Uterus (tissue), 4 donors: ENCODE data around the gene PSMD14. TPM values are rescaled to one million over a fixed set of nuclear protein-coding genes. Genes with fewer than 3 reads are reported as not detected.

Source experiments
- DNase-seq, 2 donors: peaks; one replicate each; pipeline ENCODE4 v3.0.0-alpha.2; 2019 to 2020
- H3K27ac ChIP-seq, 2 donors: fragments of 200-600 bp; sonication (generic); 1 replicate in 1 of 2; 2 replicates in 1 of 2; pipeline ENCODE4 v1.5.1; 2016 to 2018
- H3K27me3 ChIP-seq, 2 donors: fragments of 200-600 bp; sonication (generic); one replicate each; pipeline ENCODE4 v1.5.1; 2018 to 2019; ENCODE audit warnings: control low read depth in 1 of 2
- H3K36me3 ChIP-seq, 2 donors: fragments of 200-600 bp; sonication (generic); one replicate each; pipeline ENCODE4 v1.5.1; 2019; ENCODE audit warnings: control low read depth in 1 of 2
- H3K4me1 ChIP-seq, 2 donors: fragments of 200-600 bp; sonication (generic); one replicate each; pipeline ENCODE4 v1.5.1; 2018 to 2019; ENCODE audit warnings: control low read depth in 1 of 2
- H3K4me3 ChIP-seq, 2 donors: fragments of 200-600 bp; sonication (generic); 1 replicate in 1 of 2; 2 replicates in 1 of 2; pipeline ENCODE4 v1.5.1; 2018 to 2019; ENCODE audit warnings: mild to moderate bottlenecking in 1 of 2
- H3K9me3 ChIP-seq, 2 donors: fragments of 200-600 bp; sonication (generic); one replicate each; pipeline ENCODE4 v1.5.1; 2019; ENCODE audit warnings: control low read depth in 1 of 2
- POLR2A ChIP-seq, 2 donors: fragments of 450-650 bp; IDR thresholded peaks; one replicate each; pipeline ENCODE4 v1.6.1; 2016; ENCODE audit warnings: antibody characterized with exemption in 2 of 2, mild to moderate bottlenecking in 1 of 2, moderate library complexity in 1 of 2
- intact Hi-C: fragments of 100-400 bp; cut with DNase I; formaldehyde crosslinking; loops from one replicate; pipeline ENCODE4 v1.15.1; 2023; ENCODE audit warnings: low total_unique reads
- total RNA-seq, 4 donors: library from RNA; depleted of rRNA in 3 of 4; stranded (reverse); fragments of >200 nt in 3 of 4; gene quantifications; one replicate each; pipeline versions ENCODE4 v1.1.0 to v1.2.4, GENCODE V29; 2014 to 2023
- TF ChIP-seq, protein P1 (sequence below), 4 experiments: fragments of 200-600 bp in 2 of 4; fragments of 450-650 bp in 2 of 4; sonication (generic) in 2 of 4; IDR thresholded peaks; one replicate each; pipeline ENCODE4 v1.5.1; 2016 to 2019; ENCODE audit warnings: antibody characterized with exemption in 4 of 4, mild to moderate bottlenecking in 2 of 4, moderate library complexity in 1 of 4
- donor health status: DM: yes; HTN: yes; CAD: no.

The PSMD14 gene
- total RNA-seq, 4 donors from 2014 or later: 6.8 to 69.2 (median 14.6) TPM

DNA sequence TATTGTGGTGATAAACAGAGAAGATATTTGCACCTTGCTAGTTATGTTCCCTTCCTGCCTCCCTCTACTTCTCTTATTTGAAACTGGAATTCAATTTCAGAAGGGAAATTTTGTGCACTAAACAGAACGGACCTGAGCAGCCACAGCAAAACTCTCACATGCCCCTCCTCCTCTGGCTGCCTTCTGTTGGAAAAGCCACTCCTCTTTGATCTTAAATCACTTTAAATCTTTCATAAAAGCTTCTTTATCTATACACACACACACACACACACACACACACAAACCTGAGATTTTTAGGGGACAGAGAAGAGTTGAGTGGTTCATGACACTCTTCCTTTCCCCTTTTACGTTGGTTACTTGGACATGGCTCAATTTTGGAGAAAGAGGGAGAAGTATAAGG lies 113.5 kb downstream of the PSMD14 start:
- Histone ChIP-seq H3K27ac (no peak overlapping the region), H3K4me3 (no peak overlapping the region), H3K27me3 (peaks cover 7 to 89% of the 10 kb centered on the region in 2 donors), H3K9me3 (no peaks in the 10 kb centered on the region), H3K36me3 (no peaks in the 10 kb centered on the region), H3K4me1 (peaks cover 0 to 10% of the 10 kb centered on the region in 2 donors)
- TF ChIP-seq, protein P1, sequence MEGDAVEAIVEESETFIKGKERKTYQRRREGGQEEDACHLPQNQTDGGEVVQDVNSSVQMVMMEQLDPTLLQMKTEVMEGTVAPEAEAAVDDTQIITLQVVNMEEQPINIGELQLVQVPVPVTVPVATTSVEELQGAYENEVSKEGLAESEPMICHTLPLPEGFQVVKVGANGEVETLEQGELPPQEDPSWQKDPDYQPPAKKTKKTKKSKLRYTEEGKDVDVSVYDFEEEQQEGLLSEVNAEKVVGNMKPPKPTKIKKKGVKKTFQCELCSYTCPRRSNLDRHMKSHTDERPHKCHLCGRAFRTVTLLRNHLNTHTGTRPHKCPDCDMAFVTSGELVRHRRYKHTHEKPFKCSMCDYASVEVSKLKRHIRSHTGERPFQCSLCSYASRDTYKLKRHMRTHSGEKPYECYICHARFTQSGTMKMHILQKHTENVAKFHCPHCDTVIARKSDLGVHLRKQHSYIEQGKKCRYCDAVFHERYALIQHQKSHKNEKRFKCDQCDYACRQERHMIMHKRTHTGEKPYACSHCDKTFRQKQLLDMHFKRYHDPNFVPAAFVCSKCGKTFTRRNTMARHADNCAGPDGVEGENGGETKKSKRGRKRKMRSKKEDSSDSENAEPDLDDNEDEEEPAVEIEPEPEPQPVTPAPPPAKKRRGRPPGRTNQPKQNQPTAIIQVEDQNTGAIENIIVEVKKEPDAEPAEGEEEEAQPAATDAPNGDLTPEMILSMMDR (IDR thresholded peaks at IDR 0.05): no peak
- TF ChIP-seq POLR2A (IDR thresholded peaks at IDR 0.05): no peak
- intact Hi-C loops: no loop called here
- DNase-seq: no peak

- Histone ChIP-seq H3K4me3 (no peak overlapping the region), H3K9me3 (no peaks in the 10 kb centered on the region), H3K36me3 (no peaks in the 10 kb centered on the region), H3K27me3 (peaks cover 2 to 87% of the 10 kb centered on the region in 2 donors), H3K4me1 (peaks cover 0 to 10% of the 10 kb centered on the region in 2 donors), H3K27ac (no peak overlapping the region)
- intact Hi-C loops: no loop called here
- TF ChIP-seq, protein P1 (IDR thresholded peaks at IDR 0.05): no peak
- no peak for TF ChIP-seq POLR2A (IDR thresholded peaks at IDR 0.05)
- DNase-seq: no peak
Observed at GRCh38 chr2:161422816-161423403, 114.7 kb downstream of the PSMD14 start.

DNA sequence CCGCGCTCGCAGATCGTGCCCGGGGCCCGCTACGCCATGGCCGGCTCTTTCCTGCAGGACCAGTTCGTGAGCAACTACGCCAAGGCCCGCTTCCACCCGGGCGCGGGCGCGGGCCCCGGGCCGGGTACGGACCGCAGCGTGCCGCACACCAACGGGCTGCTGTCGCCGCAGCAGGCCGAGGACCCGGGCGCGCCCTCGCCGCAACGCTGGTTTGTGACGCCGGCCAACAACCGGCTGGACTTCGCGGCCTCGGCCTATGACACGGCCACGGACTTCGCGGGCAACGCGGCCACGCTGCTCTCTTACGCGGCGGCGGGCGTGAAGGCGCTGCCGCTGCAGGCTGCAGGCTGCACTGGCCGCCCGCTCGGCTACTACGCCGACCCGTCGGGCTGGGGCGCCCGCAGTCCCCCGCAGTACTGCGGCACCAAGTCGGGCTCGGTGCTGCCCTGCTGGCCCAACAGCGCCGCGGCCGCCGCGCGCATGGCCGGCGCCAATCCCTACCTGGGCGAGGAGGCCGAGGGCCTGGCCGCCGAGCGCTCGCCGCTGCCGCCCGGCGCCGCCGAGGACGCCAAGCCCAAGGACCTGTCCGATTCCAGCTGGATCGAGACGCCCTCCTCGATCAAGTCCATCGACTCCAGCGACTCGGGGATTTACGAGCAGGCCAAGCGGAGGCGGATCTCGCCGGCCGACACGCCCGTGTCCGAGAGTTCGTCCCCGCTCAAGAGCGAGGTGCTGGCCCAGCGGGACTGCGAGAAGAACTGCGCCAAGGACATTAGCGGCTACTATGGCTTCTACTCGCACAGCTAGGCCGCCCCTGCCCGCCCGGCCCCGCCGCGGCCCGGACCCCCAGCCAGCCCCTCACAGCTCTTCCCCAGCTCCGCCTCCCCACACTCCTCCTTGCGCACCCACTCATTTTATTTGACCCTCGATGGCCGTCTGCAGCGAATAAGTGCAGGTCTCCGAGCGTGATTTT lies 115.5 kb downstream of the PSMD14 start:
- Histone ChIP-seq H3K4me1 (peaks cover 0 to 10% of the 10 kb centered on the region in 2 donors), H3K27ac (no peak overlapping the region), H3K9me3 (no peaks in the 10 kb centered on the region), H3K36me3 (no peaks in the 10 kb centered on the region), H3K27me3 (peaks cover 2 to 87% of the 10 kb centered on the region in 2 donors), H3K4me3 (peak overlapping the region in 1 of 2 donors; percentile 3)
- DNase-seq: no peak
- intact Hi-C loops: no loop called here
- TF ChIP-seq POLR2A (IDR thresholded peaks at IDR 0.05): no peak

GRCh38 chr2:161424394-161424769 lies 116.2 kb downstream of the PSMD14 start:
- no peak overlapping the region for H3K4me3 ChIP-seq

GRCh38 chr2:161424891-161425727 lies 116.9 kb downstream of the PSMD14 start:
- H3K27me3 ChIP-seq: peaks cover 2 to 82% of the 10 kb centered on the region in 2 donors
- H3K36me3 ChIP-seq: no peaks in the 10 kb centered on the region
- no peak for TF ChIP-seq POLR2A (IDR thresholded peaks at IDR 0.05)
- TF ChIP-seq, protein P1 (IDR thresholded peaks at IDR 0.05): no peak
- H3K4me3 ChIP-seq: no peak overlapping the region
- no peak for DNase-seq
- no peaks in the 10 kb centered on the region for H3K9me3 ChIP-seq
- peaks cover 0 to 10% of the 10 kb centered on the region in 2 donors for H3K4me1 ChIP-seq
- intact Hi-C loops: no loop called here
- no peak overlapping the region for H3K27ac ChIP-seq

More at GRCh38 chr2:161424394-161424769, 116.2 kb downstream of the PSMD14 start:
- H3K4me1 ChIP-seq: peaks cover 0 to 10% of the 10 kb centered on the region in 2 donors
- intact Hi-C loops: no loop called here
- no peaks in the 10 kb centered on the region for H3K36me3 ChIP-seq
- no peak for DNase-seq
- no peak for TF ChIP-seq POLR2A (IDR thresholded peaks at IDR 0.05)
- TF ChIP-seq, protein P1 (IDR thresholded peaks at IDR 0.05): no peak
- H3K27ac ChIP-seq: no peak overlapping the region
- peaks cover 2 to 87% of the 10 kb centered on the region in 2 donors for H3K27me3 ChIP-seq
- no peaks in the 10 kb centered on the region for H3K9me3 ChIP-seq
